Ovary (tissue), 1 donor: ENCODE measurements around the gene MDGA2.

Experiments used
- EP300 ChIP-seq: sonication (generic); formaldehyde crosslinking; IDR thresholded peaks from one replicate; pipeline ENCODE4 v1.6.1; 2017; ENCODE audit warnings: antibody characterized with exemption
- POLR2A ChIP-seq: fragments of 450-650 bp; IDR thresholded peaks from one replicate; pipeline ENCODE4 v1.6.1; 2017; ENCODE audit warnings: antibody characterized with exemption, mild to moderate bottlenecking, moderate library complexity

DNA sequence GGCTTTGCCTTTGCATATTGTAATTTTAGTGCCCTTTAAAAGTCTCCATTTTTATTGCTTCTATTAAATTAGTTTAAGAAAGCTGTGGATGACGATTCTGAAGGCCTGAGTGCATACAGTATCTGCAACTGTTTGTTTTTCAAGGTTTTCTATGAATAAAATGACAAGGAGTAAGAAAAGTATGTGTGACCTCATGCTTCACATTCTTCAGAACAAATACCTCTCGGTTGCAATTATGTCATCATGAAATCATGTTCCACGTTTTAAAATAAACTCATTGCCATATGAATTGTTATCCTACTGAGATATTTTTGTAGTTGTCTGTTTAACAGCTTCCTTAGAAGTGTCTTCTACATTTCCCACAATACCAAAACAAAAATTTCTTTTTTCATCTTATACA is 374.6 kb downstream of the MDGA2 start:
- TF ChIP-seq POLR2A: no peak
- TF ChIP-seq EP300: no peak
